Sciatic nerve (tissue), 2 donors: ENCODE results near the gene FOXA2. TPM values are rescaled to one million over a fixed set of nuclear protein-coding genes. Genes with fewer than 3 reads are reported as not detected.

ENCODE experiments used
- ATAC-seq: fragments of 200-7000 bp; cut with Tn5 transposase; one replicate; pipeline ENCODE4 v1.9.1; 2020; ENCODE audit warnings: mild to moderate bottlenecking, moderate library complexity
- DNase-seq: peaks from one replicate; pipeline ENCODE4 v3.0.0-alpha.2; 2020; ENCODE audit warnings: low spot score
- intact Hi-C: fragments of 100-400 bp; cut with DNase I; formaldehyde crosslinking; loops from one replicate; pipeline ENCODE4 v1.14.2; 2022
- total RNA-seq: library from RNA; stranded (reverse); fragmentation: NEBNext Ultra II Directional; extraction: Animal tissue kit (Norgen Biotek cat#: 25700); gene quantifications from one replicate; pipeline ENCODE4 v1.2.1, GENCODE V29; 2021
- donor health status: DM: no; HTN: no; CAD: no.
- donor health status: DM: no; HTN: no; CAD: no.

FOXA2 gene
- total RNA-seq, 1 donor from 2014 or later = not detected

- ATAC-seq (no peak), DNase-seq (no peak)
- intact Hi-C loops = no loop called here
Measured at GRCh38 chr20:22585786-22586493, 1.6 kb upstream of the FOXA2 start.

- intact Hi-C loops = no loop called here
- ATAC-seq (no peak), DNase-seq (no peak)
Measured at GRCh38 chr20:22584922-22585785, 782 bp upstream of the FOXA2 start.

GRCh38 chr20:22583773-22584521, 425 bp downstream of the FOXA2 start:
- intact Hi-C loops = no loop called here
- DNase-seq (no peak), ATAC-seq (no peak)

- DNase-seq (no peak), ATAC-seq (no peak)
- intact Hi-C loops = no loop called here
Measured at GRCh38 chr20:22582964-22583772, 1.2 kb downstream of the FOXA2 start.

GRCh38 chr20:22582386-22582963, 1.9 kb downstream of the FOXA2 start:
- ATAC-seq (no peak), DNase-seq (no peak)
- intact Hi-C loops = no loop called here

- intact Hi-C loops = no loop called here
- no peak for ATAC-seq
Measured at GRCh38 chr20:22581437-22582385, 2.7 kb downstream of the FOXA2 start.

GRCh38 chr20:22579711-22580697, 4.4 kb downstream of the FOXA2 start:
- DNase-seq = no peak
- intact Hi-C loops = no loop called here

More at GRCh38 chr20:22581437-22582385, 2.7 kb downstream of the FOXA2 start:
- no peak for DNase-seq

GRCh38 chr20:22579119-22579427, 5.3 kb downstream of the FOXA2 start:
- ATAC-seq (no peak), DNase-seq (no peak)
- intact Hi-C loops = no loop called here

More at GRCh38 chr20:22579711-22580697, 4.4 kb downstream of the FOXA2 start:
- ATAC-seq = no peak

GRCh38 chr20:22578221-22579118, 5.9 kb downstream of the FOXA2 start:
- ATAC-seq (no peak), DNase-seq (no peak)
- intact Hi-C loops = no loop called here

GRCh38 chr20:22577515-22578220, 6.7 kb downstream of the FOXA2 start:
- no peak for ATAC-seq
- intact Hi-C loops = no loop called here

GRCh38 chr20:22576733-22577514, 7.4 kb downstream of the FOXA2 start:
- DNase-seq (no peak), ATAC-seq (no peak)
- intact Hi-C loops = no loop called here

More at GRCh38 chr20:22577515-22578220, 6.7 kb downstream of the FOXA2 start:
- DNase-seq = no peak

- DNase-seq (no peak), ATAC-seq (no peak)
- intact Hi-C loops = no loop called here
Measured at GRCh38 chr20:22576273-22576672, 8.1 kb downstream of the FOXA2 start.

- DNase-seq = no peak
- no peak for ATAC-seq
- intact Hi-C loops = no loop called here
Measured at GRCh38 chr20:22575737-22576136, 8.6 kb downstream of the FOXA2 start.

GRCh38 chr20:22575087-22575721, 9.2 kb downstream of the FOXA2 start:
- no peak for ATAC-seq
- DNase-seq = no peak
- intact Hi-C loops = no loop called here
